Midbrain (tissue), 1 donor: Measurements from ENCODE around the gene MINDY2.
"Not testable (repeated sequence)": the region's sequence is repeated elsewhere in the genome, so short reads cannot be mapped to it uniquely, and the experiment has no call there.

Experiments used
- DNase-seq: peaks from one replicate; lab custom pipeline; 2025; lab: John Stamatoyannopoulos, UW

The MINDY2 gene

DNA sequence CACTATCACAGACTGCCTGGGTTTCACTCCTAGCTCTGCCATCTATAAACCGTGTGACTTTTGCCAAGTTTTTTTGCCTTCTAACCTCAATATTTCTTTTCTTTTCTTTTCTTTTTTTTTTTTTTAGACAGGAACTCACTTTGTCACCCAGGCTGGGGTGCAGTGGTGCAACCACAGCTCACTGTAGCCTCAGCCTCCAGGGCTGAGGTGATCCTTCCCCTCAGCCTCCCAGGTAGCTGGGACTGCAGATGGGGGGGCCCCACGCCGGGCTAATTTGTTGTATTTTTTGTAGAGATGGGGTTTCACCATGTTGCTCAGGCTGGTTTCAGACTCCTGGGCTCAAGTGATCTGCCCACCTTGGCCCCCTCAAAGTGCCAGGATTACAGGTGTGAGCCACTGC is 18.4 kb upstream of the MINDY2 start:
- DNase-seq = no peak

DNA sequence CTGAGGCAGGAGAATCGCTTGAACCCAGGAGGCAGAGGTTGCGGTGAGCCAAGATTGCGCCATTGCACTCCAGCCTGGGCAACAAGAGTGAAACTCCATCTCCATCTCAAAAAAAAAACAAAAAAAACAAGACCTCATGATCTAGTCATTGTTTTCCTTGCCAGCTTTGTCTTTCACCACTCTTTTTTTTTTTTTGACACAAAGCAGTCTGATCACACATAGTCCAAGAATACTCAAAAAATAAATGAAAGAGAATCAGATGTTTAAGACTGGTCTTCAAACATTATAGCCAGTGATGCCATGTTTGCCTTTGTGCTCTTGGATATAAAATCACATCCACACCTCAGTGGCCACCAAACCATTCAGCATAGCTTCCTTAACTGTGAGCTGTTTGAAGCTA is 15.8 kb upstream of the MINDY2 start:
- DNase-seq = no peak

DNA sequence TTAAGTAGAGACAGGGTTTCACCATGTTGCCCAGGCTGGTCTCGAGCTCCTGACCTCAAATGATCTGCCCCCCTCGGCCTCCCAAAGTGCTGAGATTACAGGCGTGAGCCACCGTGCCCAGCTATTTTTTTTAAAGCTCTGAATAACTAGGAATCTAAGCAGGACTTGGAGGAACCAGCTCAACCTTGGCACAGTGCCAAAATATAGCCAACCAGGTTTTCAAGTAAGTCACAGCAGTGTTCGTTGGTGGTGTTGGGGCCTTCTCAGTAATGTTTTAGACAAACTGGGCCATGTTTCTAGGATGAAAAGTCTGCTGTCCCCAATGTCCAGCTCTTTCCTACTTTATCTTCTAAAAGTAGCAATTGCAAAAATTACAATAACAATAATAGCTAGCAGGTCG is 15.1 kb upstream of the MINDY2 start:
- no peak for DNase-seq

DNA sequence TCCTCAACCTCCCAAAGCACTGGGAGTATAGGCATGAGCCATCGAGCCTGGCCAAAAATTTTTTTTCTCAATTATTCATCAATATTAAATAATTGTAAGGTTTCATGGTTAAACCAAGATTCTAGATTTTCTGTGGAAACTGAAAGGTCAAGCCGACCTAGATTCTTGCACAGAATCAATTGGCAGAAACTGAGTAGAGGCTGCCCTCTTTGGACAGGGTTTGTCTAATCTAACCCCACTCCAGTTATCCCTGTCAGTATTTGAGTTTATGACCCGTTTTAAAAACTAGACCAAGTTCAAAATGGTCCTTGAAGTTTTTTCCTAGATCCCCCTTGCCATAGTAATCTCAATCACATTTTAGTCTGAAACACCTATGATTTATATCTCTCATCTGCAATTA is 13.0 kb upstream of the MINDY2 start:
- peak; percentile 72 for DNase-seq

DNA sequence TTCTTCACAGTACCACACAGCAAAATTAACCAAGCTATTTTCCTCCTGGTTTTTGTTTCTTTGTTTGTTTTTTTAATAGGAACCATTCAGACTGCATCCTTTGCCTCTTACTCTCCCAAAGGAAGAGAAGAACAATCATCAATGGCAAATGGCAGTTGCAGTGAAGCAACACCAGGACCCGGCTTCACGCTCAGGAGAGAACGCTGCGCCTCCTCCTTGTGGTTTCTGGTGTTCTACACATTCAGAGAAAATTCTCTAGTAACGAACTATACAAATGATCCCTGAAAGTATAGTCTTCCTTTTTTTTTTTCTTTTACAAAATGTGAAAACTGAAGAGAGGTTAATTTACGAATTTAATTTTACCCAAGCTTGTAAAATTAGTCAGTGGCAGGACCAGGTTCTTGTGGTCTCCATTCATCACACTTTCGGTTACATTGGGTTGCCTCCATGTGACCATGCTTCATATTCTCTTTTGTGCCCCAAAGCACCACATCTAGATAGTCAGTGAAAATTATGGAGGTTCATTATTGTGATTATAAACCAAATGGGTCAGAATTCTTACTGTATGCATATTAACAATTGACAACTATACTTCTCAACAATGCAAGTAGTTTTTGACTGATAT is 10.6 kb upstream of the MINDY2 start:
- DNase-seq = no peak

DNA sequence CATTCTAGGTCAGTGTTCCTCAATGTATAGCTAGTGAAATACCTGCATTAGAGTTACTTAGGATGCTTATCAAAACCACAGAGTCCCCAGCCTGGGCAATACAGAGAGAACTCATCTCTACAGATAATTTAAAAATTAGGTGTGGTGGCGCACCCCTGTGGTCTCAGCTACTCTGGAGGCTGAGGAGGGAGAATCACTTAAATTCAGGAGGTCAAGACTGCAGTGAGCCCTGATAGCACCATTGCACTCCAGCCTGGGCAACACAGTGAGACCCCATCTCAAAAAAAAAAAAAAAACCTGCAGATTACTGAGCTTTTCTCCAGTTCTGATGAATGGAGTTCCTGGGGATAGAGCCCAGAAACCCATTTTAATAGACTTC is 10.1 kb upstream of the MINDY2 start:
- no peak for DNase-seq

DNA sequence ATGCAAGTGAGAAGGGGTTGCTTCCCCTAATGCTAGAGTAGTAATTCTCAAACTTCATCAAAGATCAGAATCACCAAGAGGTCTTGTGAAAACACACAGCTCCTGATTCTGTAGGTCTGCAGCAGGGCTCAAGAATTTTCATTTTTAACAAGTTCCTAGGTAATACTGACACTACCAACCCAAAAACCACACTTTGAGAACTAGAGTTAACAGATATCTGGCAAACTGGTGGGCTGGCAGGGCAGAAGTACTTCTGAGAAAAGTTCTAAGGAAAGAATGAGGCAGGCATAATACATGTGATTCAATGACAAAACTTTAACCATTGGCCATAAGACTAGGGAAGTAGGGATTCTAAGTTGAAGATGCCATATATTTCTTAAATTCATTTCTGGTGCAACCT is 8.8 kb upstream of the MINDY2 start:
- DNase-seq = no peak

DNA sequence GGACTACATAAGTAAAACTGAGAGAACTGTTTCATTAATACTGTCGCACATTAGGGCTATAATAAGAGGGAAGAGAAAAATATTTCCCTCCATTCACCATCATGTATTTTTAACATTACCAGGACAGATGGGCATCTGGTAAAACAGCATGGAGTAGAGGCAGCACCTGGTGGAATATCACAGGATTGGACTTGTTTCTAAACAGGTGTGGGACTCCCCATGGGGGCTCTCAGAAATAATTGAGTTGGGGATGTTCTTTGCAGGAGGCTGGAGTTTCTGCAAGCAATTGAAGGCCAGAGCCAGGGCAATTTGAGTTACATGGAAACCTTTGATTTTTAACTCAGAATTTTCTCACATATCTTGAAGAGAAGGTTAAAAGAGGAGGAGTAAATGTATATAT is 8.4 kb upstream of the MINDY2 start:
- no peak for DNase-seq

DNA sequence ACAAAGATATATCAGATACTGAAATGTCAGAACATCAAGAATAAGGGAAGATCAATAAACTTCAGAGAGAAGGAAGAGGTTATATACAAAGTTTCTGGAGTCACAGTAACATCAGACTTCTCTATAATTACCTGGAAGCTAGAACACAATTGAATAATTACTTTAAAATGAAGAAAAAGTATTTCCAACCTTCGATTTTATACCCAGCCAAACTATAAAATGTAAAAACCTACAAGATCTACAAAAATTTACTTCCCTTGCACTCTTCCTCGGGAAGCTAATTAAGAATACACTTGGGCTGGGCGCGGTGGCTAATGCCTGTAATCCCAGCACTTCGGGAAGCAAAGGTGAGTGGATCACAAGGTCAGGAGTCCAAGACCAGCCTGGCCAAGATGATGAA is 6.6 kb upstream of the MINDY2 start:
- no peak for DNase-seq

DNA sequence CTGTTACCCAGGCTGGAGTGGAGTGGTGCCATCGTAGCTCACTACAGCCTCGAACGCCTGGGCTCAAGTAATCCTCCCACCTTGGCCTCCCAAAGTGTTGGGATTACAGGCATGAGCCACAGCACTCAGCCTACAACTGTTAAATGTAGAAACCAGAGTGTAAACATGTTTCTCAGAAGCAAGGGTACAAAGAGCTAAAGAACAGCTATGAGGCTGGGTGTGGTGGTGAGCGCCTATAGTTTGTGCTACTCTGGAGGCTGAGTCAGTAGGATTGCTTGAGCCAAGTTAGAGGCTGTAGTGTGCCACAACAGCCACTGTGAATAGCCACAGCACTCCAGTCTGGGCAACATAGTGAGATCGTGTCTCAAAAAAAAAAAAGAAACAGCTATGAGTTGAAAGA is 4.8 kb upstream of the MINDY2 start:
- no peak for DNase-seq

DNA sequence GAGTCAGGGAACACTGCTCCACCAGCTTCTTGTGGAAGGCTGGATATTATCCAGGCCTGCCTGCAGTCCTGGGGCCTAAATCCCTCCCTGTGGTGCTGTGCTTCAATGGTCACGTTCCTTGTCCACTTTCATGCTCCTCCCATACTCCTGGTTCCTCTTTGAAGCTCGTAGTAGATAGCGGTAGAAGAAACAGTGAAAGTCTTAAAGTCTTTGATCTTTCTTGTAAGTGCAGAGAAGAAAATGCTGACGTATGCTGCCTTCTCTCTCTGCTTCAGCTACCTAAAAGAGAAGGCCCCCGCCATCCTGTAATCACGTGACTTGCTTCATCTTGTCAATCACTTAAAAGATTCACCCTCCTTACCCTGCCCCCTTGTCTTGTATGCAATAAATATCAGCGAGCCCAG is 2.5 kb upstream of the MINDY2 start:
- DNase-seq = not testable (repeated sequence)

DNA sequence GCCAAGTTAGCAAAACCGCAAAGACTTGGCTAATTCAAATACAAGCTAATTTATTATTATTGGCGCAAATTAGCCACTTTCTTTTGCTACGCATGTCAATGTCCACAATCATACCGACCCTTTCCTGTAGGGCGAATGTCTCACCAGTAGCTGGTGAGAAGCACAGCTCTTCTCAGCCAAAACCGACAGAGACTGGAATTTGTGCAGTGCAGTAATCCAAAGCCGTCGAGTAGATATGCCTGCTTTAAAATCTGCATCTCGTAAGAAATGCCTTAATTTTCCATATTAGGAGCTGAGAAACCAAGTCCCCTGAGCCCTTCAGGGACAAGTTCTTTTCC is 614 bp upstream of the MINDY2 start:
- no peak for DNase-seq

DNA sequence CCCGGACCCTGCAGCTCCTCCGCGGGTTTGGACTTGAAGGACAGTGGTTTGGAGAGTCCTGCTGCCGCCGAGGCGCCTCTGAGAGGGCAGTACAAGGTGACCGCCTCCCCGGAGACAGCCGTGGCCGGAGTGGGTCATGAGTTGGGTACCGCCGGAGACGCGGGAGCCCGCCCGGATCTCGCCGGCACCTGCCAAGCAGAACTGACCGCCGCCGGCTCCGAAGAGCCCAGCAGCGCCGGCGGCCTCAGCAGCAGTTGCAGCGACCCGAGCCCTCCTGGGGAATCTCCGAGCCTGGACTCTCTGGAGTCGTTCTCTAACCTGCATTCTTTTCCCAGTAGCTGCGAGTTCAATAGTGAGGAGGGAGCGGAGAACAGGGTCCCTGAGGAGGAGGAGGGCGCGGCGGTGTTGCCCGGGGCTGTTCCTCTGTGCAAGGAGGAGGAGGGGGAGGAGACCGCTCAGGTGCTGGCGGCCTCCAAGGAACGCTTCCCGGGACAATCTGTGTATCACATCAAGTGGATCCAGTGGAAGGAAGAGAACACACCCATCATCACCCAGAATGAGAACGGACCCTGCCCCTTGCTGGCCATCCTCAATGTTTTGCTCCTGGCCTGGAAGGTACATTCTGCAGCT is 634 bp downstream of the MINDY2 start:
- peak; percentile 73 for DNase-seq

DNA sequence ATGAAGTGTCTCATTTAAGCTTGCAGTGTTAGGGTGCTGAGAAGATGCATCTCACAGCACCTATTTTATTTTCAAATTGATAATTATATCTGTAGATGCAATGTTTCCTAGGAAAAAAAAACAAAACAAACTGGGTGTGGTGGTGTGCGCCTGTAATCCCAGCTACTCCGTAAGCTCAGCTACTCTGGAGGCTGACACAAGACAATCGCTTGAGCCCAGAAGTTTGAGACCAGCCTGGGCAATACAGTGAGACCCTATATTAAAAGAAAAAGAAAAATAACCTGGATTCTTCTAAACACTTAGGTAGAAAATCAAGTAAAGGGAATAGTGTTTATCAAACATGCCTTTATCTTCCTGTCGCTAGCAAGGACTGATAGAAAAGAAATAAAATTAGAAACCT is 1.9 kb downstream of the MINDY2 start:
- DNase-seq = no peak

DNA sequence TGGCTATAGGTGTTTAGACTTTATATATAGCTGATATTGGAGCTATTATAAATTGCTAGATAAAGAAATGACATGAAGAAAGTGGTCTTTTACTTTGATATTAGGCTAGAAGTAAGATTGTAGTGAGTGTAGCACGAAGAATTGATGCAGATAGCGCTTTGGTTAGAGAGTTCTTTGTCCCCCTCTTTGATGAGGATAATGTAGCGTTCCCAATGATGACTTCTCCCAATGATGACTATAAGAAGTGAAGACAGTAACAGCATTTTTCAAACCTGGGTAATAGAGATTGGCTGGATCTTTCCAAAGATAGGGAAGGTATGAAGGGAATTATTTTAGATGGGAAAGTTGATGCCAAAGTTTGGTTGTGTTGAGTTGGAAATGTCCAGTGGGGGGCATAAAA is 4.3 kb downstream of the MINDY2 start:
- no peak for DNase-seq

DNA sequence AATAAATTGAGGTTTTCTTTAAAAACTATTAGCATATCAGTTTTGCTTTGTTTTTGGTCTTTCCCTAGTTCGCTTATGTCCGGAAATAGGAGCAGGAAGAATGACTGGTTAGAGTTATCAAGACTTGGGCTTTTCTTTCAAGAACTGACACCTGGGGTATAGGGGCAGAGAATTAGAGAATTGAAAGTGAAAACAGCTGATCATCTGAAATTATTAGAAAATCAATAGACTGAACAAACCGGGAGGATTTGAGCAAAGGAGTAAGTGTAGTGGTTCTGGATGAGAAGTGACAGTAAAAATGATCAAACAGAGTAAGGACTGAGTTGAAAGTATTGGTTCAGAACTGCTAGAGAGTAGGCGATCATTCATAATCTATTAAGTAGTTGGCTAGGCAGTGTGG is 6.0 kb downstream of the MINDY2 start:
- DNase-seq = no peak

DNA sequence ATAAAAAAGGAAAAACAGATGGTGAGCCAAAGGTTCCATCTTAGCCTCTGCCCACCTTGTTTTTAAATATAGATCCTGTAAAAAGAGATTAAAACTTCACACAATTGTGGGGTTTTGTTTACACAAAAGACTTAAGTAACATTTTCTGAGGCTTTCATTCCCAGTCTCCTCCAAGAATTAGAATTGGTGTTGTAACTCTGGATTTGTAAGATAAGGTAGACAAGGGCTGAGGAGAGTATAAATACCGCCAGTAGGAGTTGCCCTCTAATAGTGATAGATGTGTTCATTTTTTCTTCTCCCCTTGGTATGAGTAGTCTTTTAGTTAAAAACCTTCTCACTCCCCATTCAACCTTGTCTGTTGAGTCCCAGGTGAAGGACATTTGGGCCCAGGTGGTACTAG is 8.5 kb downstream of the MINDY2 start:
- no peak for DNase-seq

DNA sequence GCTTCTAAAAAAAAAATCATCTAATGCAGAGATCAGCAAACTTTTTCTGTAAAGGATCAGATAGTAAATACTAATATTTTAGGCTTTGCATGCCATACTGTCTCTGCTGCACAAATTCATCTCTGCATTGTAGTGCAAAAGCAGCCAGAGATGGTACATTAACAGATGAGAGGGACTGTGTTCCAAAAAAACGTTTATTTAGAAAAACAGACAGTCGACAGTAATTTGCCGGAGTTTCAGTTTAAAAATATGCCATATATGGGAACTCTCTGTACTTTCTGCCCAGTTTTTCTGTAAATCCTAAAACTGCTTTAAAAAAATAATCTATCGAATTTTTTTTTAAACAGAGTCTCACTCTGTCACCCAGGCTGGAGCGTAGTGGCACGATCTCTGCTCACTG is 14.3 kb downstream of the MINDY2 start:
- no peak for DNase-seq

DNA sequence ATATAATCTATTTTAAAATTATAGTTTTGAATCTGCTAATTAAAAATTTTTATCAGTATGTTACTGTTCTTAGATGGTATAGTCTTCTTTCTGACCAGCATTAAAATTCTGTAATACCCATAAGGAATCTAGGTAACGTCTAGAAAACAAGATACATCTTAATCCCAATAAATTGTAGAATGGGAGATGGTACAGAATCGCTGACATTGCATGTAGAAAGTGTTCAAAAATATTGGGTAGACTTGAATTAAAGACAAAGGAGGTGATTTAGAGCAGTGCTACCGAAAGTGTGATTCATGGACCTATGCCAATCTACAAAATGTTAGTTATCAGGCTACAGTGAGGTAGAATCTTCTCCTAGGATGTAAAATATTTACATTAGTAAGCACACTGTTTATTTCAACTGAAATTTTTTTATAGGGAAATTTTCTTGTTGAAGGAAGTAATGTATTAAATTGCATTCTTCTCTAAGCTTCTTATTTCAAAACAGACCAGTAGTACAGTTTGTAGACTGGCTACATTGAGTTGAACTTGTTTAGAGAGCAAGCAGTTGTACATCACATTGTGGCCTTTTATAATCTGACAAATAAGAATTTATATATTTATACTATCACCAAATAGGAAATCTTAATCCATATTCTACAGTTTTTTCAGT is 17.1 kb downstream of the MINDY2 start:
- DNase-seq = no peak

DNA sequence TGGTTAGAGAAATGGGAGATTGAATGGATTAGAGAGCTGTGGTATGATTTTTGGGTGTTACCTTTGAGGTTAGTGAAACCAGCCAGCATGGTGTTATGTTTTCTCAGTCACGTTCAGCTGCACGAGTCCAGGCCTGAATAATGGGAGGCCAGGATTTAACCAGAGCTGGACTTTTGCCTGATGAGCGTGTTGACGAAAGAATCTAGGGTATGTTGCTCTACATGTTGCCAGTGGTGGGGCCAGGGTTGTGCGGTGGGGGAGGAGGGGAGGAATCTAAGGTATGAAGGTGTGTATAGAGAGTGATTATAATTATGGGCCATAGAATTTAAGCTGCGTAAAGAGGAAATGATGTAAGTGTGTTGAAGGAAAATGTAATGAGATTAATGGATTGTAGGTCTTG is 22.8 kb downstream of the MINDY2 start:
- no peak for DNase-seq

DNA sequence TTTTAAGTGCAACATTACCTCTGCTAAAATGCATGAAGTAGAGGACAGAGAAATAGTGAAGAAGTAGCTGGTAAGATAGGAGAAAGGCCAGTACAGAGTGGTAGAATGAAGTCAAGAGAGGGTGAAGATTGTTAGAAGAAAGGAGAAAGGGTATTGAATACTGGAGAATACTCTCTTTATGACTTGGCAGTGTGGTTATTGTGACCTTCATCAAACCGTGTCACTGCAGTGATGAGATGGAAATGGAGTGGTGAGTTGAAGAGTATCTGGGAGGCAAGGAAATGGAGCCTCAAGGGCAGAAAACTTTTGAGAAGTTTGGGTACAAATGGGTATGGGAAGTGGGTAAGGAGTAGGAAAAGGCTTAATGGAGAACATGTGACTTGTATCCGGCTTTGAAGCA is 24.7 kb downstream of the MINDY2 start:
- DNase-seq = no peak

DNA sequence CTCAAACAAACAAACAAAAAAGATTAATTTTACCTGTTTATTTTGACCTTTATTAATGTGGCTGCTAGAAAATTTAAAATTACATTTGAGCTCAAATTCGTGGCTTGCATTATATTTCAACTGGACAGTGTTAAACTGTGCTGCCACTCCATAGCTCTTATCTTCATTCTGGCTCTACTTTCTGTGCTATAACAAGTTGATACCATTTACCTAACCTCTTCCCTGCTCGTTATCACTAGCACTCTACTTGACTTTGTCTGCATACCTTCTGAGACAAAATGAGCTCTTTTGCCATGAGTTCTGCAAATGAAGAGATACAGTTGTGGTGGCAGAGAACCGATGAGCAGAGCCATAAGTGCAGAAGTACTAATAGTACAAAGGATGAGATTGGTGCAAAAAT is 26.4 kb downstream of the MINDY2 start:
- DNase-seq = no peak

DNA sequence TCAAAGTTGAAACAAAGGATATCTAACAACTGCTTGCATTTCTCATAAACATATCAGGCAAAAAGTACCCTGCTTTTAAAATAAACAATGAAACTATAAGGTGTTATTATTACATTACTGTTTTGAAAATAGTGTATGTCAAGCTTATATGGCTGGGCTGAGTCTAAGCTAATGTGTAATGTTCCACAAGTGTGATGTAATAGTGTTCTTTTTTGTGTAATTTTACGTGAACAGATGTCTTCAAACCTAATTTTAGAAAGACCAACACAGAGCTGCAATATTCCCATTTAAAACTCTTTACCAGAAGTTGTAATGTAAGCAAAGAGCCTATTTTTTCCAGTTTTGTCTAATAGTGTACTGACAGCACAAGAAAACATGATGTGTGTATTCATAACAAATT is 34.0 kb downstream of the MINDY2 start:
- no peak for DNase-seq

DNA sequence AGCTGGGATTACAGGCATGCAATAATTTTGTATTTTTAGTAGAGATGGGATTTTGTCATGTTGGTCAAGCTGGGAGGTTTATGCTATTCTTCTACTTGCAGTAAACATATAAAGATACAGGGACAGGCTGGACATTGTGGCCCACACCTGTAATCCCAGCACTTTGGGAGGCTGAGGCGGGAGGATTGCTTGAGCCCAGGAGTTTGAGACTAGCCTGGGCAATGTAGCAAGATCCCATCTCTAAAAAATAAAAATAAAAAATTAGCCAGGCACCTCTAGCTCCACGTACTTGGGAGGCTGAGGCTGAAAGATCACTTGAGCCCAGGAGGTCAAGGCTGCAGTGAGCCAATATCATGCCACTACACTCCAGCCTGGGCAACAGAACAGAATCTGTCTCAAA is 52.2 kb downstream of the MINDY2 start:
- DNase-seq = not testable (repeated sequence)
